T-helper 1 cell treated with Interleukin-12 subunit alpha and Interleukin-12 subunit beta and Interleukin-4 antibody, amounts not matched to agents 30 ng/mL and 1 ng/mL, for 36 hours (primary cell): ENCODE data around the gene B3GNT7. TPM values are rescaled to one million over a fixed set of nuclear protein-coding genes. Genes with fewer than 3 reads are reported as not detected.
"Not testable (repeated sequence)": the region's sequence is repeated elsewhere in the genome, so short reads cannot be mapped to it uniquely, and the experiment has no call there.

Experiments used
- intact Hi-C: fragments of 100-400 bp; cut with micrococcal nuclease; formaldehyde crosslinking; loops from one replicate; pipeline ENCODE4 v1.15.1; 2024
- total RNA-seq: library from RNA; stranded (reverse); gene quantifications from 2 replicates; pipeline ENCODE4 v1.2.3, GENCODE V29; 2022

The B3GNT7 gene
- total RNA-seq, 1 donor from 2014 or later = not detected

DNA sequence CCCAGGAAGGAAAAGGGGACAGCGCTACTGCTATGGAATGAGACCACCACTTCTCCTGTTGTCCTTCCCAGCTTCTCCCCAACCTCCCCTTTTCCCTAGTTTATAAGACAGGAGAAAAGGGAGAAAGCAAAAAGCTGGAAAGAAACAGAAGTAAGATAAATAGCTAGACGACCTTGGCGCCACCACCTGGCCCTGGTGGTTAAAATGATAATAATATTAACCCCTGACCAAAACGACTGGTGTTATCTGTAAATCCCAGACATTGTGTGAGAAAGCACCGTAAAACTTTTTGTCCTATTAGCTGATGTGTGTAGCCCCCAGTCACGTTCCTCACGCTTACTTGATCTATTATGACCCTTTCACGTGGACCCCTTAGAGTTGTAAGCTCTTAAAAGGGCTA is 5.2 kb downstream of the B3GNT7 start:
- intact Hi-C loops = not testable (repeated sequence)

- intact Hi-C loops = not testable (repeated sequence)
Observed at GRCh38 chr2:231401101-231401500, 5.6 kb downstream of the B3GNT7 start.

GRCh38 chr2:231403421-231404182 is 8.1 kb downstream of the B3GNT7 start:
- intact Hi-C loops = not testable (repeated sequence)

DNA sequence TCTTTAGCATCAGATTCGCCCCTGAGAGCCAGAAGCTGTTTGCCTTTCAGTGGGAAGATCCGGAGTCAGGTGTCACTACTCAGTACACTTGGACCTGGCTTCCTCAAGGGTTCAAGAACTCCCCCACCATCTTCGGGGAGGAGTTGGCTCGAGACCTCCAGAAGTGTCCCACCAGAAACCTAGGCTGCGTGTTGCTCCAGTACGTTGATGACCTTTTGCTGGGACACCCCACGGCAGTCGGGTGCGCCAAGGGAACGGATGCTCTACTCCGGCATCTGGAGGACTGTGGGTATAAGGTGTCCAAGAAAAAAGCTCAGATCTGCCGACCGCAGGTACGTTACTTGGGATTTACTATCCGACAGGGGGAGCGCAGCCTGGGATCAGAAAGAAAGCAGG is 8.7 kb downstream of the B3GNT7 start:
- intact Hi-C loops = not testable (repeated sequence)

- intact Hi-C loops = loop anchor here (1.0 kb wide), 3 partner anchors 108 to 301 kb away; no protein-coding TSS in a partner anchor
Observed at GRCh38 chr2:231405601-231406367, 10.3 kb downstream of the B3GNT7 start.

- intact Hi-C loops = not testable (repeated sequence)
Observed at GRCh38 chr2:231407686-231408085, 12.2 kb downstream of the B3GNT7 start.

DNA sequence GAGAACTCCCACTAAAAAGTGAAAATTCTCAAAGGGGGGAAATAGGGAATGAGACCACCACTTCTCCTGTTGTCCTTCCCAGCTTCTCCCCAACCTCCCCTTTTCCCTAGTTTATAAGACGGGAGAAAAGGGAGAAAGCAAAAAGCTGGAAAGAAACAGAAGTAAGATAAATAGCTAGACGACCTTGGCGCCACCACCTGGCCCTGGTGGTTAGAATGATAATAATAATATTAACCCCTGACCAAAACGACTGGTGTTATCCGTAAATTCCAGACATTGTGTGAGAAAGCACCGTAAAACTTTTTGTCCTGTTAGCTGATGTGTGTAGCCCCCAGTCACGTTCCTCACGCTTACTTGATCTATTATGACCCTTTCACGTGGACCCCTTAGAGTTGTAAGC is 12.8 kb downstream of the B3GNT7 start:
- intact Hi-C loops = not testable (repeated sequence)

- intact Hi-C loops = no loop called here
Observed at GRCh38 chr2:231409776-231410175, 14.3 kb downstream of the B3GNT7 start.

- intact Hi-C loops = no loop called here
Observed at GRCh38 chr2:231410293-231411004, 14.9 kb downstream of the B3GNT7 start.

DNA sequence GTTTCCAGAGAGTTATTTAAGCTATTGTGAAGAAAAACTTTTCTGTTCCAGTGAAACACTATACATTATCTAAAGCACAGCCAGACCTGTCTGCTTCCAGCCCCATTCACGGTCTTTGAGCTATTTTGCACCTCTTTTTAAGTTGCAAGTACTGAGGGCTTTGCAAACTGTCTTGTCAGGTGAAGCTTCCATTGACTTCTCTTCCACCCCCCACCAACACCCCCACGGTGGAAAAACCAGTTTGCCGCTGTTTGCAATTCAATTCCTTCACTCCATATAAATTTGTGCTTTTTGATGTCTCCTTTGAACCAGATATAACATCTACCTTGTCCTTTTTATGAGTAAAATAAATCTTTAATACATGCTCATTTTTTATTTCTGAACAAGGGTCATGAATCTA is 15.7 kb downstream of the B3GNT7 start:
- intact Hi-C loops = no loop called here

DNA sequence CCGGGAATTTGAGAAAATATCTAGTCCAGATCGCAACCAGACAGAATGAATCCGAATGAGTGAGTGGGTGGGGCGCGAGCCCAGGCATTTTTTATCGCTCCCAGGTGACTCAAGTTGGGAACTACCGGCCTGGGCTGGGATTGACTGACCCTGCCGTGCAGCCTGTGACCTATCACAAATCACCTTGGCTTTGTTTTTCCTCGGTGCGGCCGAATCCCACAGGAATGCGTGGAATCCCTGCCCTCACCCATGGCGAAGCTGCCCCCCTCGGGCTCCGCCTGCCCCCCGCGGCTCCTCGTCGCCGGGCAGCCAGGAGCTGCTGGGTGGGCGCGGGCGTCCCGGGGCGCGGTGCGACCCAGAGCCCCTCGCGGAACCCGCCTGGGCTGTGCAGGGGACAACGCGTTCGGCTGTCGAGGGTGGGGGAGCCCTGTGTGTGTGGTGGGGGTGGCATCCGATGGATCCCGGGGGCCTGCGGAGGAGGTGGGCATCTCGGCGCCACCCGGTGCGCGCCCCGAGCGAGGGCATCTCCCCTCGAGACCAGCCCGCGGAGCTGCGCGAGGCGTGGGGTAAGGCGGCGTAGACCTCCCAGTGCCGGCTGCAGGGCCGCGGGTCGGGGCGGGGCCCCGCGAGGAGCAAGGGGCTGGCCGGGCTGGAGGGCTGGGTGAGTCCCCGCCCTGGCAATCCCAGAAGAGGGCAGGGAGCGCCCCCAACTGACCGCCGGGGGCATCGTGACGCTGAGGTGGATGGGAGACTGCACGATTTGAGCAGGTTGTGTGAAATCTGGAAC is 16.5 kb downstream of the B3GNT7 start:
- intact Hi-C loops = no loop called here

- intact Hi-C loops = no loop called here
Observed at GRCh38 chr2:231412618-231412963, 17.1 kb downstream of the B3GNT7 start.

GRCh38 chr2:231413456-231413855 is 17.9 kb downstream of the B3GNT7 start:
- intact Hi-C loops = no loop called here

GRCh38 chr2:231413921-231414476 is 18.5 kb downstream of the B3GNT7 start:
- intact Hi-C loops = no loop called here

DNA sequence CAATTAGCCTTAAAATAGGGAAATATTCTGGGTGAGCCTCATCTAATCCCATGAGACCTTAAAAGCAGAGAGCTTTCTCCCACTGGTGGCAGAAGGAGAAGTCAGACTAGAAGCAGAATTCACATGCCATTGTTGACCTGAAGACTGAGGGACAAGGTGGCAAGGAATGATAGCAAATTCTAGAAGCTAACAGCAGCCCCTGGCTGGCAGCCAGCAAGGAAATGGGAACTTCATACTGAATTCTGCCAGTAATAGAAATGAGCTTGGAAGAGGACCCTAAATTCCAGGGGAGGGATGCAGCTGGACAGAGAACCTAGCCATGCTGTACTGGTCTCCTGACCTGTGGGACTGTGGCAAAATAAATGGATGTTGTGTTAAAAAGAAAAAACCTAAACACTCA is 19.5 kb downstream of the B3GNT7 start:
- intact Hi-C loops = no loop called here

- intact Hi-C loops = no loop called here
Observed at GRCh38 chr2:231418820-231419640, 23.5 kb downstream of the B3GNT7 start.

DNA sequence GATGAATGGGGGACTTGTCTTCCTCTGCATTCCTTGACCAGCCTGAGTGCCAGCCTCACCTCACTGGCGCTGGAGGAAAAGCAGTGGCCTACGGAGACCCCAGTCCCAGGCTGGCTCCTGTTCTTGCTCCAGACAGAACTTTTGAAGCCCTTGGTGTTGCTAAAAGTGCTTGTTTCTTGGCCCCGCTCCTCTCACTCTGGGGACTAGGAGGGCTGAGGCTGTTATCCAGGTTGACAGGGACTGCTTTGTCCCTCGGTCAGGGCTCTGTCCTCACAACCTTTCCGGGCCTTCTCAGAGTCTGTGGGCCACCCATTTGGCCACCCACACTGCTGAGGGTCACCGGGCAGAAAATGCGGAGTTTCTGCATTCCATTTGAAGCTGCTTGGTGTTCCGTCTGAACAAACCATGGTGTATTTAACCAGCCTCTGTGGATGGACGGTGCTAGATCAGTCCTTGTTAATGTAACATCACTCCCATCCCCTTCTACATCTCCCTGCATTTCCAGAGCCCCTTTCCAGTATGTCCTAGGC is 25.6 kb downstream of the B3GNT7 start:
- intact Hi-C loops = no loop called here

DNA sequence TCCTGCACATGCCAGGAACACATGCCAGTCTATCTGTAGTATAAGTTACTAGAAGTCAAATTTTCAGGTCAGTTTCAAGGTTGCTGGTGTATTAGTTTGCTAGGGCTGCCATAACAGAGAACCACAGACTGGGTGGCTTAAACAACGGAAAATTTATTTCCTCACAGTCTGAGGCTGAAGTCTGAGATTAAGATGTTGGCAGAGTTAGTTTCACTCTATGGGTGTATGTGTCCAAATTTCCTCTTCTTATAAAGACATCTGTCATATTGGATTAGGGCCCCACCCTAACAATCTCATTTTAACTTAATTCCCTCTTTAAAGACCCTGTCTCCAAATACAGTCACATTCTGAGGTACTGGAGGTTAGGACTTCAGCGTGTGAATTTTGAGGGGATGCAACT is 26.5 kb downstream of the B3GNT7 start:
- intact Hi-C loops = no loop called here

DNA sequence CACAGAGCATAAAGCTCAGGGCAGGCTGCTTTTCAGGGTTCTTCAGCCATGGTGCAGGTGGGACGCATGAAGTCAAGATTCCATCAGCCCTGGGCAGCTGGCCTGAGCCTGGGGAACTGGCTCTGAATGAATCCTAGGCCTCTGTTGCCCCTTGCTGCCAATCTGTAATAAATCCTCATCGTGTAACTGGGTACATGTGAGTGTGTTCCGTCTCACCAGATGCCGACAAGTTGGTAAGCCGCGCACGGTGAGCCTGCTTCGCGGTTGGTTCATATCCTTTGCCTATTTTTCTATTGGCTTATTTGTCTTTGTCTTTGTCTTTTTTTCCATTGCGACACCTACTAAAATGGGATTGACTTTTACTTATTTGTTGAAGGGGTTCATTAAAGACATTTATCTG is 27.7 kb downstream of the B3GNT7 start:
- intact Hi-C loops = no loop called here

GRCh38 chr2:231425291-231425810 is 29.8 kb downstream of the B3GNT7 start:
- intact Hi-C loops = no loop called here
